Measurements from ENCODE around the gene DPP7. TPM values are rescaled to one million over a fixed set of nuclear protein-coding genes. Genes with fewer than 3 reads are reported as not detected.

Gene DPP7
- total and polyA plus RNA-seq, 2 of the 4 experiments (the other 2 are of a cell fraction), result 14.9 to 76.4 TPM

- Histone ChIP-seq H3K27ac (ENCODE audit: insufficient read depth, low read length) (no peak overlapping the region), H2BK120ac (ENCODE audit: low read depth, low read length) (no peak overlapping the region), H3K4me1 (ENCODE audit: control insufficient read depth, insufficient read depth, low read length) (no peaks in the 10 kb centered on the region; the same call in 1 of the 2 replicates), H3K79me1 (ENCODE audit: low read depth in 1 of 2, low read length in 2 of 2) (no peaks in the 10 kb centered on the region), H2AFZ (replicated peaks; ENCODE audit: low read length, poor library complexity) (no peak overlapping the region), H4K91ac (ENCODE audit: insufficient read depth, low read depth, low read length) (no peak overlapping the region), H4K5ac (ENCODE audit: low read depth, low read length) (no peak overlapping the region), H3K23ac (ENCODE audit: low read depth, low read length) (no peak overlapping the region), H2AK5ac (ENCODE audit: low read depth, low read length) (no peak overlapping the region), H3K14ac (replicated peaks; ENCODE audit: low read depth, low read length) (no peak overlapping the region), H3K9me1 (ENCODE audit: insufficient read depth, low read length) (peaks cover 4% of the 10 kb centered on the region; the same call in 1 of the 2 replicates), H2BK5ac (ENCODE audit: low read depth, low read length, poor library complexity, severe bottlenecking) (no peak overlapping the region), H3K9me3 (ENCODE audit: control insufficient read depth, insufficient read depth, low read length) (no peaks in the 10 kb centered on the region), H3K4me3 (ENCODE audit: insufficient read depth, low read depth, low read length) (no peak overlapping the region), H3K36me3 (ENCODE audit: control insufficient read depth, insufficient read depth, low read length) (no peaks in the 10 kb centered on the region), H4K8ac (ENCODE audit: low read depth in 2 of 2, low read length in 2 of 2) (no peak overlapping the region), H3K4ac (ENCODE audit: low read depth, low read length) (no peak overlapping the region), H2BK15ac (ENCODE audit: low read depth, low read length) (no peak overlapping the region), H3K27me3 (ENCODE audit: control insufficient read depth, insufficient read depth, low read length) (peaks cover 56% of the 10 kb centered on the region), H3K56ac (ENCODE audit: extremely low read depth, insufficient read depth, low read length) (no peak overlapping the region), H3K18ac (ENCODE audit: low read depth, low read length) (no peak overlapping the region), H4K20me1 (ENCODE audit: insufficient read depth, low read length) (no peaks in the 10 kb centered on the region; the same call in 1 of the 2 replicates), H2BK20ac (ENCODE audit: low read depth, low read length) (no peak overlapping the region), H3K9ac (ENCODE audit: low read depth, low read length) (no peak overlapping the region), H2AK9ac (replicated peaks; ENCODE audit: low read depth, low read length, poor library complexity) (no peak overlapping the region), H3K4me2 (ENCODE audit: low read depth, low read length) (no peak overlapping the region)
- no peak for TF ChIP-seq SMC3 (IDR thresholded peaks at IDR 0.05; ENCODE audit: low read depth, low read length)
- TF ChIP-seq CEBPB (IDR thresholded peaks at IDR 0.05; ENCODE audit: low read depth, low read length), result no peak
- no peak for TF ChIP-seq MXI1 (IDR thresholded peaks at IDR 0.05; ENCODE audit: borderline replicate concordance, low read depth, low read length)
- no peak for TF ChIP-seq MAFK (IDR thresholded peaks at IDR 0.05; ENCODE audit: low read depth, low read length)
- TF ChIP-seq, protein P1, sequence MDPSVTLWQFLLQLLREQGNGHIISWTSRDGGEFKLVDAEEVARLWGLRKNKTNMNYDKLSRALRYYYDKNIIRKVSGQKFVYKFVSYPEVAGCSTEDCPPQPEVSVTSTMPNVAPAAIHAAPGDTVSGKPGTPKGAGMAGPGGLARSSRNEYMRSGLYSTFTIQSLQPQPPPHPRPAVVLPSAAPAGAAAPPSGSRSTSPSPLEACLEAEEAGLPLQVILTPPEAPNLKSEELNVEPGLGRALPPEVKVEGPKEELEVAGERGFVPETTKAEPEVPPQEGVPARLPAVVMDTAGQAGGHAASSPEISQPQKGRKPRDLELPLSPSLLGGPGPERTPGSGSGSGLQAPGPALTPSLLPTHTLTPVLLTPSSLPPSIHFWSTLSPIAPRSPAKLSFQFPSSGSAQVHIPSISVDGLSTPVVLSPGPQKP (IDR thresholded peaks at IDR 0.05; ENCODE audit: borderline replicate concordance, low read depth, low read length), result no peak
- TF ChIP-seq, protein P2, sequence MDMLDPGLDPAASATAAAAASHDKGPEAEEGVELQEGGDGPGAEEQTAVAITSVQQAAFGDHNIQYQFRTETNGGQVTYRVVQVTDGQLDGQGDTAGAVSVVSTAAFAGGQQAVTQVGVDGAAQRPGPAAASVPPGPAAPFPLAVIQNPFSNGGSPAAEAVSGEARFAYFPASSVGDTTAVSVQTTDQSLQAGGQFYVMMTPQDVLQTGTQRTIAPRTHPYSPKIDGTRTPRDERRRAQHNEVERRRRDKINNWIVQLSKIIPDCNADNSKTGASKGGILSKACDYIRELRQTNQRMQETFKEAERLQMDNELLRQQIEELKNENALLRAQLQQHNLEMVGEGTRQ (IDR thresholded peaks at IDR 0.05; ENCODE audit: low read depth, low read length), result no peak
- no peak for TF ChIP-seq RFX5 (IDR thresholded peaks at IDR 0.05; ENCODE audit: low read depth, low read length)
- TF ChIP-seq CTCF (conservative IDR thresholded peaks at IDR 0.05; ENCODE audit: low read depth, low read length), result no peak
- no peak for TF ChIP-seq RCOR1 (IDR thresholded peaks at IDR 0.05; ENCODE audit: insufficient replicate concordance, low read length)
- intact Hi-C loops (cut with micrococcal nuclease), result no loop called here
- CTCF ChIA-PET, result no interaction called here
- dilution Hi-C loops (cut with HindIII; ENCODE audit: low sequenced_read_pairs, unreplicated experiment), result no loop called here
- in situ Hi-C loops (cut with MboI; ENCODE audit: low sequenced_read_pairs), result no loop called here
- 75% methylated on average over 6 of the region's 23 CpGs; no CpG with 5 or more reads in 1 of the 2 experiments for WGBS, 2 experiments (ENCODE audit: extremely low coverage in 2 of 2, insufficient read length in 1 of 2)
- POLR2A ChIA-PET (ENCODE audit: unreplicated experiment), result interaction anchor here (0.6 kb wide), 1 partner anchor 104 kb away, joined by 3 read pairs; no protein-coding TSS in a partner anchor
- no TSS peak for BruUV-seq (replicated peaks)
- DNase-seq, result no peak
- no peak for ATAC-seq (ENCODE audit: low read depth)
These were observed 22.5 kb upstream of the DPP7 start for GRCh38 chr9:137136881-137137607.

Data from IMR-90 (cell line).